Measurements from ENCODE around the gene RSPH10B. TPM values are rescaled to one million over a fixed set of nuclear protein-coding genes. Genes with fewer than 3 reads are reported as not detected.
"Not testable (repeated sequence)": the region's sequence is repeated elsewhere in the genome, so short reads cannot be mapped to it uniquely, and the experiment has no call there.

Gene RSPH10B
- total RNA-seq, 1 donor from 2014 or later: not detected

- not testable (repeated sequence) for H3K36me3 ChIP-seq (ENCODE audit: control insufficient read depth, insufficient read depth, low read length)
- DNase-seq (ENCODE audit: low read depth): peak; percentile 7
Measured at GRCh38 chr7:5931905-5932644, 38.4 kb downstream of the RSPH10B start.

GRCh38 chr7:5931250-5931649 is 39.2 kb downstream of the RSPH10B start:
- not testable (repeated sequence) for H3K4me3 ChIP-seq (ENCODE audit: low read depth, low read length); H3K36me3 ChIP-seq (ENCODE audit: control insufficient read depth, insufficient read depth, low read length); H3K27me3 ChIP-seq (ENCODE audit: control insufficient read depth, insufficient read depth, low read length); FAIRE-seq; DNase-seq (ENCODE audit: low read depth)

More at GRCh38 chr7:5931905-5932644, 38.4 kb downstream of the RSPH10B start:
- H3K4me3 ChIP-seq (ENCODE audit: low read depth, low read length); H3K27me3 ChIP-seq (ENCODE audit: control insufficient read depth, insufficient read depth, low read length); FAIRE-seq: not testable (repeated sequence)

- DNase-seq (ENCODE audit: low read depth); H3K4me3 ChIP-seq (ENCODE audit: low read depth, low read length); H3K36me3 ChIP-seq (ENCODE audit: control insufficient read depth, insufficient read depth, low read length); FAIRE-seq; H3K27me3 ChIP-seq (ENCODE audit: control insufficient read depth, insufficient read depth, low read length): not testable (repeated sequence)
Measured at GRCh38 chr7:5930290-5930689, 40.2 kb downstream of the RSPH10B start.

GRCh38 chr7:5926263-5926870 is 44.1 kb downstream of the RSPH10B start:
- peak; percentile 70 for FAIRE-seq

GRCh38 chr7:5924630-5925029 is 45.9 kb downstream of the RSPH10B start:
- not testable (repeated sequence) for H3K4me3 ChIP-seq (ENCODE audit: low read depth, low read length); FAIRE-seq; H3K27me3 ChIP-seq (ENCODE audit: control insufficient read depth, insufficient read depth, low read length); H3K36me3 ChIP-seq (ENCODE audit: control insufficient read depth, insufficient read depth, low read length); DNase-seq (ENCODE audit: low read depth)

More at GRCh38 chr7:5926263-5926870, 44.1 kb downstream of the RSPH10B start:
- not testable (repeated sequence) for H3K27me3 ChIP-seq (ENCODE audit: control insufficient read depth, insufficient read depth, low read length); DNase-seq (ENCODE audit: low read depth); H3K4me3 ChIP-seq (ENCODE audit: low read depth, low read length); H3K36me3 ChIP-seq (ENCODE audit: control insufficient read depth, insufficient read depth, low read length)

GRCh38 chr7:5924180-5924579 is 46.3 kb downstream of the RSPH10B start:
- DNase-seq (ENCODE audit: low read depth); H3K36me3 ChIP-seq (ENCODE audit: control insufficient read depth, insufficient read depth, low read length); H3K4me3 ChIP-seq (ENCODE audit: low read depth, low read length); FAIRE-seq; H3K27me3 ChIP-seq (ENCODE audit: control insufficient read depth, insufficient read depth, low read length): not testable (repeated sequence)

- H3K27me3 ChIP-seq (ENCODE audit: control insufficient read depth, insufficient read depth, low read length); FAIRE-seq; H3K36me3 ChIP-seq (ENCODE audit: control insufficient read depth, insufficient read depth, low read length); H3K4me3 ChIP-seq (ENCODE audit: low read depth, low read length); DNase-seq (ENCODE audit: low read depth): not testable (repeated sequence)
Measured at GRCh38 chr7:5916529-5916928, 54.0 kb downstream of the RSPH10B start.

- FAIRE-seq; H3K27me3 ChIP-seq (ENCODE audit: control insufficient read depth, insufficient read depth, low read length); H3K4me3 ChIP-seq (ENCODE audit: low read depth, low read length); H3K36me3 ChIP-seq (ENCODE audit: control insufficient read depth, insufficient read depth, low read length); DNase-seq (ENCODE audit: low read depth): not testable (repeated sequence)
Measured at GRCh38 chr7:5908835-5909234, 61.7 kb downstream of the RSPH10B start.

- H3K36me3 ChIP-seq (ENCODE audit: control insufficient read depth, insufficient read depth, low read length); H3K27me3 ChIP-seq (ENCODE audit: control insufficient read depth, insufficient read depth, low read length); FAIRE-seq; H3K4me3 ChIP-seq (ENCODE audit: low read depth, low read length); DNase-seq (ENCODE audit: low read depth): not testable (repeated sequence)
Measured at GRCh38 chr7:5904726-5905125, 65.8 kb downstream of the RSPH10B start.

- H3K4me3 ChIP-seq (ENCODE audit: low read depth, low read length); H3K36me3 ChIP-seq (ENCODE audit: control insufficient read depth, insufficient read depth, low read length); DNase-seq (ENCODE audit: low read depth); H3K27me3 ChIP-seq (ENCODE audit: control insufficient read depth, insufficient read depth, low read length); FAIRE-seq: not testable (repeated sequence)
Measured at GRCh38 chr7:5903002-5903401, 67.5 kb downstream of the RSPH10B start.
